WTC11 (cell line): ENCODE results near the gene KNSTRN. TPM values are rescaled to one million over a fixed set of nuclear protein-coding genes. Genes with fewer than 3 reads are reported as not detected.

ENCODE experiments used
- ATAC-seq: fragments of 200-7000 bp; cut with Tn5 transposase; 2 replicates; pipeline ENCODE4 v1.10.0; 2021; ENCODE audit warnings: mild to moderate bottlenecking, moderate library complexity
- CTCF ChIA-PET: fragments of 300-600 bp; sonication (Branson Sonifier 250); formaldehyde crosslinking; loops from one replicate; lab custom pipeline; 2021; ENCODE audit warnings: antibody characterized with exemption; lab: Charles Lee
- POLR2A ChIA-PET: fragments of 350-600 bp; sonication (Branson Sonifier 250); formaldehyde crosslinking; loops from one replicate; lab custom pipeline; 2021; ENCODE audit warnings: antibody characterized with exemption; lab: Charles Lee
- DNase-seq: peaks from one replicate; pipeline ENCODE4 v3.0.0; 2021; ENCODE audit warnings: low spot score
- H3K27ac Mint-ChIP-seq: 2 replicates; pipeline ENCODE4 v1.8.0; 2021; ENCODE audit warnings: mixed read lengths
- H3K27me3 Mint-ChIP-seq: 2 replicates; pipeline ENCODE4 v1.8.0; 2021; ENCODE audit warnings: low read depth, mild to moderate bottlenecking, moderate library complexity, mixed read lengths
- H3K36me3 Mint-ChIP-seq: 2 replicates; pipeline ENCODE4 v1.8.0; 2021; ENCODE audit warnings: mixed read lengths
- H3K4me1 Mint-ChIP-seq: 2 replicates; pipeline ENCODE4 v1.8.0; 2022; ENCODE audit warnings: mixed read lengths
- H3K4me3 Mint-ChIP-seq: 2 replicates; pipeline ENCODE4 v1.8.0; 2021; ENCODE audit warnings: mild to moderate bottlenecking, moderate library complexity, mixed read lengths
- H3K9me3 Mint-ChIP-seq: 2 replicates; pipeline ENCODE4 v1.8.0; 2021; ENCODE audit warnings: mixed read lengths
- GTF2I ChIP-seq: fragments of 250-450 bp; sonication (Bioruptor Pico); conservative IDR thresholded peaks from 2 replicates; pipeline ENCODE4 v1.4.0; 2021; ENCODE audit warnings: mild to moderate bottlenecking
- NFATC4 ChIP-seq: fragments of 250-450 bp; sonication (Bioruptor Pico); IDR thresholded peaks from 2 replicates; pipeline ENCODE4 v1.9.0; 2021; ENCODE audit warnings: mild to moderate bottlenecking
- NR2C2 ChIP-seq: sonication (generic); formaldehyde crosslinking; IDR thresholded peaks from 2 replicates; pipeline ENCODE4 v1.8.0; 2022; ENCODE audit warnings: mild to moderate bottlenecking, missing genetic modification reagents
- PRRX2 ChIP-seq: fragments of 250-450 bp; sonication (Bioruptor Pico); IDR thresholded peaks from 2 replicates; pipeline ENCODE4 v1.8.0; 2021; ENCODE audit warnings: mild to moderate bottlenecking
- SP1 ChIP-seq: sonication (generic); formaldehyde crosslinking; conservative IDR thresholded peaks from 2 replicates; pipeline ENCODE4 v1.8.1; 2022; ENCODE audit warnings: missing genetic modification reagents
- TEAD4 ChIP-seq: sonication (generic); formaldehyde crosslinking; IDR thresholded peaks from 2 replicates; pipeline ENCODE4 v1.8.0; 2022; ENCODE audit warnings: mild to moderate bottlenecking, missing genetic modification reagents
- ZNF121 ChIP-seq: sonication (generic); formaldehyde crosslinking; IDR thresholded peaks from 2 replicates; pipeline ENCODE4 v1.8.0; 2023; ENCODE audit warnings: missing genetic modification reagents
- ZNF138 ChIP-seq: sonication (generic); formaldehyde crosslinking; conservative IDR thresholded peaks from 2 replicates; pipeline ENCODE4 v1.8.1; 2022; ENCODE audit warnings: mild to moderate bottlenecking, moderate library complexity, missing genetic modification reagents
- ZNF219 ChIP-seq: sonication (generic); formaldehyde crosslinking; IDR thresholded peaks from 2 replicates; pipeline ENCODE4 v1.8.0; 2023; ENCODE audit warnings: missing genetic modification reagents, mild to moderate bottlenecking, borderline replicate concordance
- ZNF416 ChIP-seq: fragments of 250-450 bp; sonication (Bioruptor Pico); IDR thresholded peaks from 2 replicates; pipeline ENCODE4 v1.9.0; 2021; ENCODE audit warnings: mild to moderate bottlenecking, inconsistent platforms
- ZNF423 ChIP-seq: fragments of 250-450 bp; sonication (Bioruptor Pico); IDR thresholded peaks from 2 replicates; pipeline ENCODE4 v2.1.2; 2022; ENCODE audit warnings: mild to moderate bottlenecking, moderate library complexity
- total RNA-seq: library from RNA; stranded (reverse); gene quantifications from 3 replicates; pipeline ENCODE4 v1.2.3, GENCODE V29; 2021
- TF ChIP-seq, protein P1 (sequence below): sonication (generic); formaldehyde crosslinking; conservative IDR thresholded peaks from 2 replicates; pipeline ENCODE4 v1.8.1; 2023; ENCODE audit warnings: mild to moderate bottlenecking, low read depth, missing genetic modification reagents, moderate library complexity
- TF ChIP-seq, protein P2 (sequence below): fragments of 250-450 bp; sonication (Bioruptor Pico); IDR thresholded peaks from 2 replicates; pipeline ENCODE4 v1.9.0; 2021; ENCODE audit warnings: mild to moderate bottlenecking, borderline replicate concordance
- TF ChIP-seq, protein P3 (sequence below): fragments of 250-450 bp; sonication (Bioruptor Pico); IDR thresholded peaks from 2 replicates; pipeline ENCODE4 v1.8.0; 2021; ENCODE audit warnings: mild to moderate bottlenecking
- TF ChIP-seq, protein P4 (sequence below): fragments of 250-450 bp; sonication (Bioruptor Pico); conservative IDR thresholded peaks from 2 replicates; pipeline ENCODE4 v1.9.0; 2021; ENCODE audit warnings: mild to moderate bottlenecking
- TF ChIP-seq, protein P5 (sequence below): sonication (generic); formaldehyde crosslinking; IDR thresholded peaks from 2 replicates; pipeline ENCODE4 v1.8.0; 2023; ENCODE audit warnings: missing genetic modification reagents, mild to moderate bottlenecking, borderline replicate concordance
- TF ChIP-seq, protein P6 (sequence below): fragments of 250-450 bp; sonication (Bioruptor Pico); IDR thresholded peaks from 2 replicates; pipeline ENCODE4 v1.9.0; 2021; ENCODE audit warnings: mild to moderate bottlenecking
- TF ChIP-seq, protein P7 (sequence below): sonication (generic); formaldehyde crosslinking; IDR thresholded peaks from 2 replicates; pipeline ENCODE4 v1.8.0; 2023; ENCODE audit warnings: mild to moderate bottlenecking, missing genetic modification reagents
- TF ChIP-seq, protein P8 (sequence below): sonication (generic); formaldehyde crosslinking; IDR thresholded peaks from 2 replicates; pipeline ENCODE4 v1.8.0; 2022; ENCODE audit warnings: mild to moderate bottlenecking, missing genetic modification reagents

The KNSTRN gene
- total RNA-seq, 1 experiment from 2014 or later: 73.4 TPM

DNA sequence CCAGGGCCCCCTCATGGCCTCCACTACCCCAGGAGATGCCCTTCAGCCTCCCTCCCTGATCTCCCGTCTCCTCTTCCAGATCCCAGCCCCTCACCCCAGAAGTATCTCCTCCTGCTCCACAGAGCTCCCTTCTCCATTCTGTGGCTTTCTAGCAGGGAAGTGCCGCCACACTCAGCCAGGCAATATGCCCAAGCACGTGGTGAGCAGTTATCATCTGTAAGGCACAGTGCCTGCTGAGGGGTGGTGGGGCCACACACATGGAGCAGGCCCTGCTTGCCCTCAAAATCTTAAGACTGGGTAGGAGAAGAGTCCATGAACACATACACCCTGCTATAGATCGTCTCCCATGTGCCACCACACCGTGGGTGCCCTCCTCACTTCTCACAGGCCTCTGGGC is 34.0 kb upstream of the KNSTRN start:
- POLR2A ChIA-PET: no interaction called here

More for the DNA sequence above, 34.0 kb upstream of the KNSTRN start:
- Mint-ChIP-seq H3K4me3 (no peak overlapping the region), H3K27me3 (no peaks in the 10 kb centered on the region), H3K27ac (no peak overlapping the region), H3K4me1 (peaks cover 10% of the 10 kb centered on the region), H3K9me3 (no peaks in the 10 kb centered on the region), H3K36me3 (no peaks in the 10 kb centered on the region)
- DNase-seq: no peak
- no peak for ATAC-seq
- TF ChIP-seq, protein P1, sequence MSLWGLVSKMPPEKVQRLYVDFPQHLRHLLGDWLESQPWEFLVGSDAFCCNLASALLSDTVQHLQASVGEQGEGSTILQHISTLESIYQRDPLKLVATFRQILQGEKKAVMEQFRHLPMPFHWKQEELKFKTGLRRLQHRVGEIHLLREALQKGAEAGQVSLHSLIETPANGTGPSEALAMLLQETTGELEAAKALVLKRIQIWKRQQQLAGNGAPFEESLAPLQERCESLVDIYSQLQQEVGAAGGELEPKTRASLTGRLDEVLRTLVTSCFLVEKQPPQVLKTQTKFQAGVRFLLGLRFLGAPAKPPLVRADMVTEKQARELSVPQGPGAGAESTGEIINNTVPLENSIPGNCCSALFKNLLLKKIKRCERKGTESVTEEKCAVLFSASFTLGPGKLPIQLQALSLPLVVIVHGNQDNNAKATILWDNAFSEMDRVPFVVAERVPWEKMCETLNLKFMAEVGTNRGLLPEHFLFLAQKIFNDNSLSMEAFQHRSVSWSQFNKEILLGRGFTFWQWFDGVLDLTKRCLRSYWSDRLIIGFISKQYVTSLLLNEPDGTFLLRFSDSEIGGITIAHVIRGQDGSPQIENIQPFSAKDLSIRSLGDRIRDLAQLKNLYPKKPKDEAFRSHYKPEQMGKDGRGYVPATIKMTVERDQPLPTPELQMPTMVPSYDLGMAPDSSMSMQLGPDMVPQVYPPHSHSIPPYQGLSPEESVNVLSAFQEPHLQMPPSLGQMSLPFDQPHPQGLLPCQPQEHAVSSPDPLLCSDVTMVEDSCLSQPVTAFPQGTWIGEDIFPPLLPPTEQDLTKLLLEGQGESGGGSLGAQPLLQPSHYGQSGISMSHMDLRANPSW (CRISPR knock-in tag): no peak
- no peak for TF ChIP-seq TEAD4 (CRISPR knock-in tag)
- TF ChIP-seq, protein P2, sequence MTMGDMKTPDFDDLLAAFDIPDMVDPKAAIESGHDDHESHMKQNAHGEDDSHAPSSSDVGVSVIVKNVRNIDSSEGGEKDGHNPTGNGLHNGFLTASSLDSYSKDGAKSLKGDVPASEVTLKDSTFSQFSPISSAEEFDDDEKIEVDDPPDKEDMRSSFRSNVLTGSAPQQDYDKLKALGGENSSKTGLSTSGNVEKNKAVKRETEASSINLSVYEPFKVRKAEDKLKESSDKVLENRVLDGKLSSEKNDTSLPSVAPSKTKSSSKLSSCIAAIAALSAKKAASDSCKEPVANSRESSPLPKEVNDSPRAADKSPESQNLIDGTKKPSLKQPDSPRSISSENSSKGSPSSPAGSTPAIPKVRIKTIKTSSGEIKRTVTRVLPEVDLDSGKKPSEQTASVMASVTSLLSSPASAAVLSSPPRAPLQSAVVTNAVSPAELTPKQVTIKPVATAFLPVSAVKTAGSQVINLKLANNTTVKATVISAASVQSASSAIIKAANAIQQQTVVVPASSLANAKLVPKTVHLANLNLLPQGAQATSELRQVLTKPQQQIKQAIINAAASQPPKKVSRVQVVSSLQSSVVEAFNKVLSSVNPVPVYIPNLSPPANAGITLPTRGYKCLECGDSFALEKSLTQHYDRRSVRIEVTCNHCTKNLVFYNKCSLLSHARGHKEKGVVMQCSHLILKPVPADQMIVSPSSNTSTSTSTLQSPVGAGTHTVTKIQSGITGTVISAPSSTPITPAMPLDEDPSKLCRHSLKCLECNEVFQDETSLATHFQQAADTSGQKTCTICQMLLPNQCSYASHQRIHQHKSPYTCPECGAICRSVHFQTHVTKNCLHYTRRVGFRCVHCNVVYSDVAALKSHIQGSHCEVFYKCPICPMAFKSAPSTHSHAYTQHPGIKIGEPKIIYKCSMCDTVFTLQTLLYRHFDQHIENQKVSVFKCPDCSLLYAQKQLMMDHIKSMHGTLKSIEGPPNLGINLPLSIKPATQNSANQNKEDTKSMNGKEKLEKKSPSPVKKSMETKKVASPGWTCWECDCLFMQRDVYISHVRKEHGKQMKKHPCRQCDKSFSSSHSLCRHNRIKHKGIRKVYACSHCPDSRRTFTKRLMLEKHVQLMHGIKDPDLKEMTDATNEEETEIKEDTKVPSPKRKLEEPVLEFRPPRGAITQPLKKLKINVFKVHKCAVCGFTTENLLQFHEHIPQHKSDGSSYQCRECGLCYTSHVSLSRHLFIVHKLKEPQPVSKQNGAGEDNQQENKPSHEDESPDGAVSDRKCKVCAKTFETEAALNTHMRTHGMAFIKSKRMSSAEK (CRISPR knock-in tag): no peak
- no peak for TF ChIP-seq PRRX2 (CRISPR knock-in tag)
- no peak for TF ChIP-seq NR2C2
- TF ChIP-seq, protein P3, sequence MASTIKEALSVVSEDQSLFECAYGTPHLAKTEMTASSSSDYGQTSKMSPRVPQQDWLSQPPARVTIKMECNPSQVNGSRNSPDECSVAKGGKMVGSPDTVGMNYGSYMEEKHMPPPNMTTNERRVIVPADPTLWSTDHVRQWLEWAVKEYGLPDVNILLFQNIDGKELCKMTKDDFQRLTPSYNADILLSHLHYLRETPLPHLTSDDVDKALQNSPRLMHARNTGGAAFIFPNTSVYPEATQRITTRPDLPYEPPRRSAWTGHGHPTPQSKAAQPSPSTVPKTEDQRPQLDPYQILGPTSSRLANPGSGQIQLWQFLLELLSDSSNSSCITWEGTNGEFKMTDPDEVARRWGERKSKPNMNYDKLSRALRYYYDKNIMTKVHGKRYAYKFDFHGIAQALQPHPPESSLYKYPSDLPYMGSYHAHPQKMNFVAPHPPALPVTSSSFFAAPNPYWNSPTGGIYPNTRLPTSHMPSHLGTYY (CRISPR knock-in tag): no peak
- no peak for TF ChIP-seq ZNF121 (CRISPR knock-in tag)
- TF ChIP-seq, protein P4, sequence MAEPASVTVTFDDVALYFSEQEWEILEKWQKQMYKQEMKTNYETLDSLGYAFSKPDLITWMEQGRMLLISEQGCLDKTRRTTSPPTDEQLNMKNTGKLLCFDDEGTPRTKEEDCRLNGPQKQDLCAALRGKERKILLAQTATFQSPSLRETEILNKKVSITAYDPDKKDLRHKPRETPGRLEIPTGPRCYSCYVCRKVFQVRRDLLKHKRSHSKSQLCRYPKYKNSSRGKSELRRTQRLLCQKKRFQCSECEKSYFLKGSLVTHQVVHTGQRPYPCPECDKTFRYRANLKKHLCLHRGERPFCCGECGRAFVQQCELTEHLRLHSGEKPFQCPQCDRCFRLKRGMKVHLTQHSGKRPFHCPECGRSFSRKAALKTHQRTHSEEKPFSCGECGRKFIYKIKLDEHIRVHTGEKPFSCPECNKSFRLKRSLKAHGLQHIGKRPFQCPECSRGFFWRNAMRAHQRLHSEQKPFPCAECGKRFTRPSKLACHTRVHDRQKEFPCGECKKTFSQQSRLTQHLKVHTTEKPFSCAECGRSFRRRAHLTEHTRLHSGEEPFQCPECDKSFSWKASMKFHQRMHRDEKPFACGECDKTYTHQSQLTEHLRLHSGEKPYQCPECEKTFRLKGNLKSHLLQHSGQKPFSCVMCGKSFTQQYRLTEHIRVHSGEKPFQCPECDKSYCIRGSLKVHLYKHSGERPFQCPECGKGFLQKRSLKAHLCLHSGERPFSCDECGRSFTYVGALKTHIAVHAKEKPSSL (CRISPR knock-in tag): no peak
- TF ChIP-seq, protein P5, sequence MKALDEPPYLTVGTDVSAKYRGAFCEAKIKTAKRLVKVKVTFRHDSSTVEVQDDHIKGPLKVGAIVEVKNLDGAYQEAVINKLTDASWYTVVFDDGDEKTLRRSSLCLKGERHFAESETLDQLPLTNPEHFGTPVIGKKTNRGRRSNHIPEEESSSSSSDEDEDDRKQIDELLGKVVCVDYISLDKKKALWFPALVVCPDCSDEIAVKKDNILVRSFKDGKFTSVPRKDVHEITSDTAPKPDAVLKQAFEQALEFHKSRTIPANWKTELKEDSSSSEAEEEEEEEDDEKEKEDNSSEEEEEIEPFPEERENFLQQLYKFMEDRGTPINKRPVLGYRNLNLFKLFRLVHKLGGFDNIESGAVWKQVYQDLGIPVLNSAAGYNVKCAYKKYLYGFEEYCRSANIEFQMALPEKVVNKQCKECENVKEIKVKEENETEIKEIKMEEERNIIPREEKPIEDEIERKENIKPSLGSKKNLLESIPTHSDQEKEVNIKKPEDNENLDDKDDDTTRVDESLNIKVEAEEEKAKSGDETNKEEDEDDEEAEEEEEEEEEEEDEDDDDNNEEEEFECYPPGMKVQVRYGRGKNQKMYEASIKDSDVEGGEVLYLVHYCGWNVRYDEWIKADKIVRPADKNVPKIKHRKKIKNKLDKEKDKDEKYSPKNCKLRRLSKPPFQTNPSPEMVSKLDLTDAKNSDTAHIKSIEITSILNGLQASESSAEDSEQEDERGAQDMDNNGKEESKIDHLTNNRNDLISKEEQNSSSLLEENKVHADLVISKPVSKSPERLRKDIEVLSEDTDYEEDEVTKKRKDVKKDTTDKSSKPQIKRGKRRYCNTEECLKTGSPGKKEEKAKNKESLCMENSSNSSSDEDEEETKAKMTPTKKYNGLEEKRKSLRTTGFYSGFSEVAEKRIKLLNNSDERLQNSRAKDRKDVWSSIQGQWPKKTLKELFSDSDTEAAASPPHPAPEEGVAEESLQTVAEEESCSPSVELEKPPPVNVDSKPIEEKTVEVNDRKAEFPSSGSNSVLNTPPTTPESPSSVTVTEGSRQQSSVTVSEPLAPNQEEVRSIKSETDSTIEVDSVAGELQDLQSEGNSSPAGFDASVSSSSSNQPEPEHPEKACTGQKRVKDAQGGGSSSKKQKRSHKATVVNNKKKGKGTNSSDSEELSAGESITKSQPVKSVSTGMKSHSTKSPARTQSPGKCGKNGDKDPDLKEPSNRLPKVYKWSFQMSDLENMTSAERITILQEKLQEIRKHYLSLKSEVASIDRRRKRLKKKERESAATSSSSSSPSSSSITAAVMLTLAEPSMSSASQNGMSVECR (CRISPR knock-in tag): no peak
- TF ChIP-seq, protein P6, sequence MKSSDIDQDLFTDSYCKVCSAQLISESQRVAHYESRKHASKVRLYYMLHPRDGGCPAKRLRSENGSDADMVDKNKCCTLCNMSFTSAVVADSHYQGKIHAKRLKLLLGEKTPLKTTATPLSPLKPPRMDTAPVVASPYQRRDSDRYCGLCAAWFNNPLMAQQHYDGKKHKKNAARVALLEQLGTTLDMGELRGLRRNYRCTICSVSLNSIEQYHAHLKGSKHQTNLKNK (CRISPR knock-in tag): no peak
- no peak for TF ChIP-seq ZNF138
- TF ChIP-seq ZNF219 (CRISPR knock-in tag): no peak
- TF ChIP-seq ZNF416 (CRISPR knock-in tag): no peak
- TF ChIP-seq GTF2I (CRISPR knock-in tag): no peak
- TF ChIP-seq ZNF423 (CRISPR knock-in tag): no peak
- TF ChIP-seq, protein P7, sequence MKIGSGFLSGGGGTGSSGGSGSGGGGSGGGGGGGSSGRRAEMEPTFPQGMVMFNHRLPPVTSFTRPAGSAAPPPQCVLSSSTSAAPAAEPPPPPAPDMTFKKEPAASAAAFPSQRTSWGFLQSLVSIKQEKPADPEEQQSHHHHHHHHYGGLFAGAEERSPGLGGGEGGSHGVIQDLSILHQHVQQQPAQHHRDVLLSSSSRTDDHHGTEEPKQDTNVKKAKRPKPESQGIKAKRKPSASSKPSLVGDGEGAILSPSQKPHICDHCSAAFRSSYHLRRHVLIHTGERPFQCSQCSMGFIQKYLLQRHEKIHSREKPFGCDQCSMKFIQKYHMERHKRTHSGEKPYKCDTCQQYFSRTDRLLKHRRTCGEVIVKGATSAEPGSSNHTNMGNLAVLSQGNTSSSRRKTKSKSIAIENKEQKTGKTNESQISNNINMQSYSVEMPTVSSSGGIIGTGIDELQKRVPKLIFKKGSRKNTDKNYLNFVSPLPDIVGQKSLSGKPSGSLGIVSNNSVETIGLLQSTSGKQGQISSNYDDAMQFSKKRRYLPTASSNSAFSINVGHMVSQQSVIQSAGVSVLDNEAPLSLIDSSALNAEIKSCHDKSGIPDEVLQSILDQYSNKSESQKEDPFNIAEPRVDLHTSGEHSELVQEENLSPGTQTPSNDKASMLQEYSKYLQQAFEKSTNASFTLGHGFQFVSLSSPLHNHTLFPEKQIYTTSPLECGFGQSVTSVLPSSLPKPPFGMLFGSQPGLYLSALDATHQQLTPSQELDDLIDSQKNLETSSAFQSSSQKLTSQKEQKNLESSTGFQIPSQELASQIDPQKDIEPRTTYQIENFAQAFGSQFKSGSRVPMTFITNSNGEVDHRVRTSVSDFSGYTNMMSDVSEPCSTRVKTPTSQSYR (CRISPR knock-in tag): no peak
- TF ChIP-seq NFATC4 (CRISPR knock-in tag): no peak
- TF ChIP-seq, protein P8, sequence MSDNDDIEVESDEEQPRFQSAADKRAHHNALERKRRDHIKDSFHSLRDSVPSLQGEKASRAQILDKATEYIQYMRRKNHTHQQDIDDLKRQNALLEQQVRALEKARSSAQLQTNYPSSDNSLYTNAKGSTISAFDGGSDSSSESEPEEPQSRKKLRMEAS (CRISPR knock-in tag): no peak
- TF ChIP-seq SP1 (CRISPR knock-in tag): no peak
- CTCF ChIA-PET: interaction anchor here (1.0 to 1.4 kb wide), 2 partner anchors 11 to 23 kb away, joined by 3 to 5 read pairs; no protein-coding TSS in a partner anchor
